NB4 (cell line): ENCODE data around the gene CNKSR3.

Experiments used
- CTCF ChIP-seq: IDR thresholded peaks from one replicate; pipeline ENCODE4 v1.5.1; 2012; ENCODE audit warnings: low read depth, low read length
- MAX ChIP-seq: IDR thresholded peaks from 2 replicates; pipeline ENCODE4 v1.6.1; 2011; ENCODE audit warnings: low read depth, low read length
- MYC ChIP-seq: IDR thresholded peaks from 2 replicates; pipeline ENCODE4 v1.6.1; 2011; ENCODE audit warnings: low read depth, low read length
- POLR2A ChIP-seq: IDR thresholded peaks from 2 replicates; pipeline ENCODE4 v1.6.1; 2011; ENCODE audit warnings: mild to moderate bottlenecking; ENCODE audit not compliant: insufficient read length; ENCODE audit errors: extremely low read depth

- TF ChIP-seq MYC (no peak), CTCF (no peak), MAX (no peak), POLR2A (no peak)
These were observed 24.7 kb downstream of the CNKSR3 start for GRCh38 chr6:154485815-154486214.
